Activated naive CD8-positive, alpha-beta T cell treated with anti-CD3 and anti-CD28 coated beads, Interleukin-2, amount 50 U/mL, for 24 hours (primary cell): ENCODE results near the gene TPP2.

Source experiments
- ATAC-seq: fragments of 150-1000 bp; cut with Tn5 transposase; one replicate; pipeline ENCODE4 v1.10.0; 2021
- DNase-seq: peaks from one replicate; pipeline ENCODE4 v3.0.0; 2021
- H3K27ac Mint-ChIP-seq: one replicate; pipeline ENCODE4 v1.8.0; 2021; ENCODE audit warnings: mild to moderate bottlenecking, mixed read lengths
- H3K27me3 Mint-ChIP-seq: one replicate; pipeline ENCODE4 v1.8.0; 2021; ENCODE audit warnings: mixed read lengths
- H3K36me3 Mint-ChIP-seq: one replicate; pipeline ENCODE4 v1.8.0; 2021; ENCODE audit warnings: low read depth, mixed read lengths
- H3K4me1 Mint-ChIP-seq: one replicate; pipeline ENCODE4 v1.8.0; 2021; ENCODE audit warnings: mixed read lengths
- H3K4me3 Mint-ChIP-seq: one replicate; pipeline ENCODE4 v1.8.0; 2021; ENCODE audit warnings: mild to moderate bottlenecking, moderate library complexity, mixed read lengths
- H3K9me3 Mint-ChIP-seq: one replicate; pipeline ENCODE4 v1.8.0; 2021; ENCODE audit warnings: mixed read lengths

Gene TPP2

DNA sequence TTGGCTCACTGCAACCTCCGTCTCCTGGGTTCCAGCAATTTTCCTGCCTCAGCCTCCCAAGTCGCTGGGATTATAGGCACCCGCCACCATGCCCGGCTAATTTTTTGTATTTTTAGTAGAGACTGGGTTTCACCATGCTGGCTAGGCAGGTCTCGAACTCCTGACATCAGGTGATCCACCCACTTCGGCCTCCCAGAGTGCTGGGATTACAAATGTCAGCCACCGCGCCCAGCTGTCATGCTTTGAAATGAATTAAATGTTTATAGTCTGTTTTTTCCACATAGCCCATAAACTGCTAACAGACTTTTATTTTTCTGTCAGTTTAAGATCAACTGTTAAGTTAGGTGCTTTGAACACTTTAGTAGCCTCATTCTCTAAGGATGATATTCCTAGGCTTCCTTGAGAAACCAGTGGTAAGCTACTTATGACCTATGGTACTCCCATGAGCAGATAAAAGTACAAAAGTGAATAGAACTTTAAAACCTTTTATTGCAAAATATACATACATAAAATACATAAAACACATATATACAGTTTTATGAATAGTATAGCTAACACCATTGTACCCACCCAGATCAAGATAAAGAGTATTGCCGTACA, 13.6 kb downstream of the TPP2 start:
- Mint-ChIP-seq H3K4me1 (peaks cover 46% of the 10 kb centered on the region), H3K27ac (peak overlapping the region; percentile 23), H3K4me3 (no peak overlapping the region), H3K36me3 (peaks cover 66% of the 10 kb centered on the region), H3K9me3 (peaks cover 3% of the 10 kb centered on the region), H3K27me3 (no peaks in the 10 kb centered on the region)
- ATAC-seq (no peak), DNase-seq (no peak)

DNA sequence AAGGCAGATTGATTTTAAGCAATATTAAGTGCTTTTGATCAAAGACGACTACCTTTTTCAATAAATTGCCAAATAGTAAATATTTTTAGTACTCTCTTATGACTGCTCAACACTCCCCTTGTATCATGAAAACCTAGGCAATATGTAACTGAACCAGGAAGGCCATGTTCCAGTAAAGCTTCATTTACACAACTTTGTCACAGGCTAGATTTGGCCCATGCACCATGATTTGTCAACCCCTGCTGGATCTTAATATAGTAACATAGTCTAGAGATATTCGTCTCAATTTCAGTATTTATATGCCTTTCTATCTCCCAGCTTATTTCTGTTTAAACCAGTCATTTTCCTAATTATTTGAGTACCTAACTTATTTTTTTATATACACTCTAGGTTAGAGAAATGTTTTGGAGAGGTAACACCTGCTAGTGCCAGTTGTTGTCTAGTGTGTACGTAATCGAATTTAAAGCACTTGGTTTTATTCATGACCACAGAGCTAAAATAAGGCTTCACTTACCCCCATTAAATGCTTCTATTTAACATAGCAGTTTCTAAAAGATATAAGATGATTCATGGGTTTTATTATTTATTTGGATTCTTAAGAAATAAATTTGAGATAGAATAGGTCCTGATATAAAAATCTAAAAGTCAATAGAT, 21.0 kb downstream of the TPP2 start:
- Mint-ChIP-seq H3K36me3 (peaks cover 61% of the 10 kb centered on the region), H3K4me3 (no peak overlapping the region), H3K4me1 (peaks cover 4% of the 10 kb centered on the region), H3K27me3 (no peaks in the 10 kb centered on the region), H3K27ac (no peak overlapping the region), H3K9me3 (no peaks in the 10 kb centered on the region)
- no peak for DNase-seq
- ATAC-seq: no peak

DNA sequence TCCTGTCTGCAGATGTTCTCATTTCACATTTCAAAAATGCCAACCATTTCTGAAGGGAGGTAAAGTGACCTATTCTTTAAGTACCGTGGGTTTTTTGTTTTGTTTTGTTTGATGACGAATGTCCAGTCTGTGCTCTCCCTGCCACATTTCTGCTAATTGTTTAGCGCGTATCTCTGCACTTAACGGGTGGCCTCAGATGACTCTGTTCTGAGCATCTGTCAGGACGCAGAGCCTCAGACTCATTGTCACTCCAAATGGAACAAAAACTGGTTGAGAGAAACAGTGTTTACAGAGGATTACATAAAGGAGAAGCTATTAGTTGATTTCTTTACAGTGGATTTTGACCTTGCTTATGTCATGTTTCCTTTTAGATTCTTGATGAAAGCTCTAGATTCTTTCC, 23.7 kb downstream of the TPP2 start:
- Mint-ChIP-seq H3K27ac (peak overlapping the region; percentile 14), H3K4me3 (no peak overlapping the region), H3K9me3 (no peaks in the 10 kb centered on the region), H3K27me3 (no peaks in the 10 kb centered on the region), H3K4me1 (no peaks in the 10 kb centered on the region), H3K36me3 (peaks cover 58% of the 10 kb centered on the region)
- DNase-seq (no peak), ATAC-seq (no peak)

DNA sequence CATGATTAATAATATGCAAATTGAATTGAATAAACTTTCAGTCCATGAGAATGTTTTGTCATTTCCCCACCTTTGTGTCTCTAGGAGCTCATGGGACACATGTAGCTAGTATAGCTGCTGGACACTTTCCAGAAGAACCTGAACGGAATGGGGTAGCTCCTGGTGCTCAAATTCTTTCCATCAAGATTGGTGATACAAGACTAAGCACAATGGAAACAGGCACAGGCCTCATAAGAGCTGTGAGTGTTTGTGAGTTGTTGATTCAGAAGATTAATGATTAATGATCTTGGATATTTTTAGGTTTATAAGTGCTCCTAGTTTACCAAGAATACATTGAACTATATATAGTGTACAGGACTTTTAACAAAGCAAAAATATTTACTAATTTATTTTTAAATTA, 30.1 kb downstream of the TPP2 start:
- Mint-ChIP-seq H3K4me3 (no peak overlapping the region), H3K36me3 (peaks cover 58% of the 10 kb centered on the region), H3K4me1 (no peaks in the 10 kb centered on the region), H3K27ac (no peak overlapping the region), H3K9me3 (no peaks in the 10 kb centered on the region), H3K27me3 (no peaks in the 10 kb centered on the region)
- no peak for DNase-seq
- ATAC-seq: no peak

DNA sequence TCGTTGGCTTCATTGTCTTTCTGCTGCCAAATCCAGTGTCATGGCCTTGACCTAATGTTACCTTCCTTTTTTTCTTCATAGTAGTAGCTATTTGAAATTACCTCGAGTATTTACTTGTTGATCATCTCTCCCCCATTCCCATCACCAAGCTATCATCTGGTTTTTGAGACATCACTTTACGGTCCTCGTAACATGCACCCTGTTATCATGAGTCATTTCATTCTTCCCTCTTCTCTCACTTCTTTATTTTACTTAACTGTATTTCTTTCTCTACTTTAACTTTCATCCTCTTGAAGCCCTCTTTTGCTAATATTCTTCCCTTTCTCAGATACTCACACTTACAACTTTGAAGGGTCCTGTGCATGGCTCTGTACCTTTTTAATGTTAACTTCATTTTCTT, 31.8 kb downstream of the TPP2 start:
- Mint-ChIP-seq H3K27me3 (no peaks in the 10 kb centered on the region), H3K4me1 (no peaks in the 10 kb centered on the region), H3K36me3 (peaks cover 61% of the 10 kb centered on the region), H3K27ac (no peak overlapping the region), H3K9me3 (no peaks in the 10 kb centered on the region), H3K4me3 (no peak overlapping the region)
- ATAC-seq (no peak), DNase-seq (no peak)

DNA sequence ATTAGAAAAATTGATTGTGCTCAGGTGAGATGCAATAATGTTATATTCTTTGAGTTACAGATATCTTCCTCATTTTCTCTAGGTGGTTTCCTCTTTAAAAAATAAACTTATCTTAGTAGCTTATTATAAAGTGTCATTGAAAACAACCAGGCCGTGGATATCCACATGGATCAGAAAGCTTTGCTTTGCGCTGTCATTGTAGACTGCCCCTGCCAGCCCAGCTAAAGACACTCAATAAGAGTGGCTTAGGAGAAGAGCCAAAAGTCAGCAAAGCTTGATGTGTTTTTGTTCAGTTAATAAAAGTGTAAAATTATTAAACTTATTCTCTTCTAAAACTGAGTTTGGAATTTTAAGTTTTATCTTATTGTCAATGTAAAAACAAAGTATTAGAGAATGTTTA, 34.4 kb downstream of the TPP2 start:
- Mint-ChIP-seq H3K27me3 (no peaks in the 10 kb centered on the region), H3K27ac (no peak overlapping the region), H3K9me3 (no peaks in the 10 kb centered on the region), H3K4me3 (no peak overlapping the region), H3K36me3 (peaks cover 71% of the 10 kb centered on the region), H3K4me1 (no peaks in the 10 kb centered on the region)
- ATAC-seq (no peak), DNase-seq (no peak)

DNA sequence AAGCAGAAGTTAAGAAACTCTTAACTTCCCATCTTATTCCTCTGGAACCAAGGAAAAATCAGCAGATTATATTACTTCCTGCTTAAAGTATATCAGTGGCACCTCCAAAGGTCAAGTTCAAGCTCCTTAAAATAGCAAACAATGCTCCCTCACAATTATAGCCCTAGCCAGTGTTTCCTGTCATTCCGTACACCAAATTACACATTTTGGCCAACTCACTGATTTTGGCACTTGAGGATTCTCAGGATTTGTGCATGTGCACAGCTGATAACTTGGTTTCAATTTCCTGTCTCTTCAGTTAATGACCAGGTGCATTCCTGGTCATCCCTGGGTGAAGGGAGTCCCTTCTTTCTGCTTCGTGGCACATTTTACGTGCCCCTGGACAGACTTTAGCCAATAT, 42.0 kb downstream of the TPP2 start:
- DNase-seq (no peak), ATAC-seq (no peak)
- Mint-ChIP-seq H3K36me3 (peaks cover 69% of the 10 kb centered on the region), H3K4me1 (peaks cover 13% of the 10 kb centered on the region), H3K27me3 (no peaks in the 10 kb centered on the region), H3K27ac (no peak overlapping the region), H3K4me3 (no peak overlapping the region), H3K9me3 (no peaks in the 10 kb centered on the region)

DNA sequence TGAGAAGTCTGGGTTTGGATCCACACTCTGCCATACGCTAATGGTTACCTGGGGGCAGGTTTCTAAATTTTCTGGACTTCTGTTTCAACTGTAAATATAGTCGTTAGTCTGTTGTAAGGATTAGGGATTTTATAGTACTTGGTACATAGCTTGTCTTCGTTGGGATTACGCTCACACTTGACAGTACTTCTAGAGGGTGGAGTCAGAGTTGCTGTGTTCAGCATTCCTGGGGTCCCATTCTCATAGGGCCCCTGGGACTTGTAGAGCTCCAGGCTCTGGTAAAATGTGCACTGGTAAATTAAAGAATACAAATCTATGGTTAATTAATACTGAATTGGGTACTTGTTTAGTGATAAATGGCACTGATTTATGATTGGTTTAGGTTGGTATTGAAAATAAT, 45.2 kb downstream of the TPP2 start:
- H3K4me1 Mint-ChIP-seq: peaks cover 15% of the 10 kb centered on the region
- H3K9me3 Mint-ChIP-seq: no peaks in the 10 kb centered on the region
- H3K27ac Mint-ChIP-seq: no peak overlapping the region
- peaks cover 64% of the 10 kb centered on the region for H3K36me3 Mint-ChIP-seq
- DNase-seq: no peak
- H3K4me3 Mint-ChIP-seq: no peak overlapping the region
- ATAC-seq: no peak
- no peaks in the 10 kb centered on the region for H3K27me3 Mint-ChIP-seq

DNA sequence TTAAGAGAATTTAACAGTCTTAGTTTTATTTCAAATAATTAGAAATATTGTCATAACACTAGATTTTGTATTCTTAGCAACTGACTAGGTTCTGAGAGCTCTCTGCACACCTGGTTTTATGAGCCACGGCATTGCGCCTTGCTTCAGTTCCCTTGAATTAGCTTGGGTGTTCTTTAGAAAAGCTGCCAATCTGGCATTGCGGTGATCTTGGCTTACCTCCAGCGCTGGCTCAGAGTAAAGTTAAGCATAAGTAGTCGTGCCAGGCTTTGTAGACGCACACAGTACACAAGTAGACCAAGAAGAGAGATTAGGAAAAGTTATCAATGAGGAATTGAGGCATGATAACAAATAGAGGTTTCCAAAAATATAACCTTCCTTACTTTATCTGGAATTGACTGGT, 45.7 kb downstream of the TPP2 start:
- H3K4me3 Mint-ChIP-seq: no peak overlapping the region
- H3K9me3 Mint-ChIP-seq: no peaks in the 10 kb centered on the region
- DNase-seq: no peak
- peaks cover 15% of the 10 kb centered on the region for H3K4me1 Mint-ChIP-seq
- H3K27me3 Mint-ChIP-seq: no peaks in the 10 kb centered on the region
- H3K36me3 Mint-ChIP-seq: peaks cover 63% of the 10 kb centered on the region
- H3K27ac Mint-ChIP-seq: no peak overlapping the region
- ATAC-seq: no peak

DNA sequence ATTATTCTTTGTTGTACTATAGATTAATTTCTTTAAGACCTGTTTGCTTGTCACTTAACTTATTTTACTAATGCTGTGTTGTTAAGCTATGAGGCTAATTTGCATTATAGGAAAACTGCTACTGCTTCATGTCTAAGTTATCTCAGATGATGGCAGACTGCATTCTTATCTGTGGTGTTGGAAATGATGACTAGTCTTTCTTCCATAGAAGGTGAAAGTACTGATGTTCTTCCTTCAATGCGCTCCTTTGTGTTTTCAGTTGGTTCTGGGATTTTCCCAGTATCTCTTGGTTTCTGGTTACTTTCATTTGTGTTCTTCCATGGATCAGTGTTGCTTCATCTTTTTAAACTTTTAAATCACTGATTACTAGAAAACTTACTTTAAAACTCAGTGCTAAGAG, 46.9 kb downstream of the TPP2 start:
- peaks cover 61% of the 10 kb centered on the region for H3K36me3 Mint-ChIP-seq
- peaks cover 15% of the 10 kb centered on the region for H3K4me1 Mint-ChIP-seq
- peak overlapping the region; percentile 71 for H3K27ac Mint-ChIP-seq
- DNase-seq (no peak), ATAC-seq (no peak)
- H3K9me3 Mint-ChIP-seq: no peaks in the 10 kb centered on the region
- H3K27me3 Mint-ChIP-seq: no peaks in the 10 kb centered on the region
- H3K4me3 Mint-ChIP-seq: no peak overlapping the region

DNA sequence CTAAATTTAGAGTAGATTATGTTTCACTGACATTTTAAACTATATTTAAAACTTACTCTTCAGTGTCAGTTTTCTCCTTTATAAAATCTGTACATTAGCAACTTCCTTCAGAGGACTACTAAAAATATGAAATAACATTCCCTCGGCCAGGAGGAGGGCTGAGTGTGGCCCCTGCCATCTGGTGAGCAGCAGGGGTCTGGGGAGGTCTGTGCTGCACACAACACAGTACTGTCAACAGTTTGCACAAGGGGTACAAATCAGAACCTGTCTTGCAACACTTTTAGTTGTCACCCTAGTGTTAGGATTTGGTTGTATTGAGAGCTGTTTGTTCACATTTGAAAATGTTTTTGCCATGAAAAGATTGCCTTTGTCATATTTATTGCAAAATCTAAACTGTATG, 48.9 kb downstream of the TPP2 start:
- no peak overlapping the region for H3K4me3 Mint-ChIP-seq
- peaks cover 65% of the 10 kb centered on the region for H3K36me3 Mint-ChIP-seq
- H3K4me1 Mint-ChIP-seq: peaks cover 15% of the 10 kb centered on the region
- DNase-seq (no peak), ATAC-seq (no peak)
- H3K27me3 Mint-ChIP-seq: no peaks in the 10 kb centered on the region
- H3K9me3 Mint-ChIP-seq: no peaks in the 10 kb centered on the region
- no peak overlapping the region for H3K27ac Mint-ChIP-seq

DNA sequence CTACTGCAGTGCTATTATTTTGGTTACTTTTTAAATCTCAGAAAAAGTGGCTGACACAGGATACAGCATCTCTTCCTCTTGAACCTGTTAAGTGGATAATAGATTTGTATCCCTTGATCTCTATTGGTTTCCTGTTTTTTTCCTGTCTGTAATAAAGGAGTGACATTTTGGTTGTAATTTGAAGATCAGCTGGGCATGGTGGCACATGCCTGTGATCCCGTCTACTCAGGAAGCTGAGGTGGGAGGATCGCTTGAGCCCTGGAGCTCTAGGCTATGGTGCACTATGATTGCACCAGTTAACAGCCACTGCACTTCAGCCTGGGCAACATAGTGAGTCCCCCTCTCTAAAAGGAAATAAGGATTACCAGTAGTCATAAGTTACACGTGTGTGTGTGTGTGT, 51.3 kb downstream of the TPP2 start:
- no peak overlapping the region for H3K4me3 Mint-ChIP-seq
- H3K9me3 Mint-ChIP-seq: no peaks in the 10 kb centered on the region
- DNase-seq: no peak
- H3K4me1 Mint-ChIP-seq: peaks cover 10% of the 10 kb centered on the region
- peaks cover 60% of the 10 kb centered on the region for H3K36me3 Mint-ChIP-seq
- no peaks in the 10 kb centered on the region for H3K27me3 Mint-ChIP-seq
- no peak for ATAC-seq
- H3K27ac Mint-ChIP-seq: no peak overlapping the region

DNA sequence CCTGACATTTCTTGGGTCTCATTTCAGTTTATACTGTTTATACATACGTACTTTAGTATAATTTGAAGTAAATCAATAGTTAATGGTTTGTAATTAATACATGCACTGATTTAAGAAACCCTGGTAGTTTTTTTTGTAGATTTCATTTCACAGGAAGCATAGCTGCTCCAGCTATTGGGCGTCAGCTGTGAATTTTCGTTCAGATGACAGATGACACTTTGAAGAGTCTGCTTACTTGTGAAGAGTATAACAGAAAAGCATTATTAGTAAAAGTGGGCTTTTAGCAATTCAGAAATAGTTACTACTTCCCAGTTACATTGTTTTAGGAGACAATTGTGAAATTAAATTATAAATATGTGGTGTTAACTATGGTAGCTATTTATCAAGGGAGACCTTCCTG, 53.7 kb downstream of the TPP2 start:
- peaks cover 46% of the 10 kb centered on the region for H3K36me3 Mint-ChIP-seq
- H3K27ac Mint-ChIP-seq: no peak overlapping the region
- no peak for DNase-seq
- H3K4me1 Mint-ChIP-seq: peaks cover 1% of the 10 kb centered on the region
- no peak overlapping the region for H3K4me3 Mint-ChIP-seq
- no peaks in the 10 kb centered on the region for H3K9me3 Mint-ChIP-seq
- no peaks in the 10 kb centered on the region for H3K27me3 Mint-ChIP-seq
- ATAC-seq: no peak

DNA sequence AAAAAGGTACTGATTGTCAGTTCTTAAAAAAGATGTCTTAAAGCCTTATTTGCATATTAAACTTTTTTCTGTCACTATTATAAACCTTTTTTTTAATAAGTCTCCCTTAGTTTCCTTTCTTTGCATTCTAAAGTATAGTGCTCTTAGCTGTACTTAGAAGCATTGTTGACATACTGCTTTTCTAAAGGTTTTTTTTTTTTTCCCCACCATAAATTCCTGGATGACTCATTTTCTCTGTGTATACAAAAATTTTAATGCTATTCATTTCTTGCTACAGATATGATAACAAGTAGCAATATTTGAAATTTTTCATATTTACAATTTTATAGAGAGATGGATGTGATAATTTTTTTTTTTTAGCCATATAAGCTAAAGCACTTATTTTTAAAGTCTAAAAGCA, 54.6 kb downstream of the TPP2 start:
- H3K4me1 Mint-ChIP-seq: peaks cover 1% of the 10 kb centered on the region
- H3K9me3 Mint-ChIP-seq: no peaks in the 10 kb centered on the region
- no peak overlapping the region for H3K4me3 Mint-ChIP-seq
- no peak for ATAC-seq
- no peak overlapping the region for H3K27ac Mint-ChIP-seq
- no peak for DNase-seq
- H3K27me3 Mint-ChIP-seq: no peaks in the 10 kb centered on the region
- peaks cover 40% of the 10 kb centered on the region for H3K36me3 Mint-ChIP-seq

DNA sequence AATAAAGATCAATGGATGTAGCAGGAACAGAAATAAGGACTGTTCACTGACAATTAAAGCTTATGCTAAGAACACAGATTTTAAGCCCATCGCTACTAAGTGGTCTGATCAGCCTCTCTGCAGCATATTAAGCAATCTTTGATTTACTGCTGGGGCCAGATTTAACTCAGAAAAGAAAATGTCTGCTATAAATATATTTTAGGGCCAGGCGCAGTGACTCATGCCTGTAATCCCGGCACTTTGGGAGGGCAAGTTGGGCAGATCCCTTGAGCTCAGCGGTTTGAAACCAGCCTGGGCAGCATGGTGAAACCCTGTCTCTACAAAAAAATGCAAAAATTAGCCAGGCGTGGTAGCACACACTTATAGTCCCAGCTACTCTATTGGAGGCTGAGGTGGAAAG, 55.1 kb downstream of the TPP2 start:
- H3K27me3 Mint-ChIP-seq: no peaks in the 10 kb centered on the region
- H3K4me1 Mint-ChIP-seq: peaks cover 1% of the 10 kb centered on the region
- DNase-seq: no peak
- ATAC-seq: no peak
- no peak overlapping the region for H3K27ac Mint-ChIP-seq
- H3K9me3 Mint-ChIP-seq: no peaks in the 10 kb centered on the region
- no peak overlapping the region for H3K4me3 Mint-ChIP-seq
- peaks cover 36% of the 10 kb centered on the region for H3K36me3 Mint-ChIP-seq

DNA sequence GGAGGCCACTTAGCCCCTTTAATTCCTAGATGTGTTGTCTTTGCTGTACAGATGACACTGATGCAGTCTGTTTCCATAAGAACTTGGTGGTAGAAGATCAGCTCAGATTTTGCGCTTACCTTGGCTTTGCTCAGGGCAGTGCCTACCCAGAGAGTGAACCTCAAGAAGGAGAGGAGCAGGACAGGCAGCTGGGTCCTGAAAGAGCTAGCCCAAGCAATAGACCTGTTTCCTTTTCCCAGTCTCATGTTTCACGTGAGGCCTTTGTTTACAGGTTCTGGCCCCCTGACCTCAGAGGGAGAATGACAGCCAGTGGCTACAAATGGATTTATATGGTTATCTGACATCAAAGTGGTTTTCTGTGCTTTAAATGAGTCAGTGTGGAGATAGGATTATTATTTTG, 58.0 kb downstream of the TPP2 start:
- no peak for DNase-seq
- Mint-ChIP-seq H3K36me3 (peaks cover 38% of the 10 kb centered on the region), H3K27me3 (no peaks in the 10 kb centered on the region), H3K4me1 (peaks cover 1% of the 10 kb centered on the region), H3K27ac (no peak overlapping the region), H3K9me3 (no peaks in the 10 kb centered on the region), H3K4me3 (no peak overlapping the region)
- ATAC-seq: no peak
